Measurements from ENCODE around the gene SELENOS. TPM values are rescaled to one million over a fixed set of nuclear protein-coding genes. Genes with fewer than 3 reads are reported as not detected.
"Not testable (repeated sequence)": the region's sequence is repeated elsewhere in the genome, so short reads cannot be mapped to it uniquely, and the experiment has no call there.

Gene SELENOS
- total RNA-seq, 4 donors from 2014 or later: 47.3 to 75.4 (median 59.8) TPM

- Histone ChIP-seq H3K4me3 (peak overlapping the region; percentile 71 to 98 (median 92)), H3K4me1 (peaks cover 26 to 39% (median 38%) of the 10 kb centered on the region in 4 donors), H3K27me3 (no peaks in the 10 kb centered on the region), H3K9me3 (no peaks in the 10 kb centered on the region), H3K36me3 (peaks cover 0 to 4% (median 1%) of the 10 kb centered on the region in 4 donors), H3K27ac (replicated peaks in 1 of 4) (peak overlapping the region; percentile 92 to 98 (median 94))
- intact Hi-C loops (cut with DNase I): loop anchor here (5.0 kb wide), 1 partner anchor 347 kb away; no protein-coding TSS in a partner anchor
- WGBS: 2% methylated on average over 20 of the region's 20 CpGs
- no peak for DNase-seq (ENCODE audit: extremely low spot score)
- TF ChIP-seq POLR2AphosphoS5 (IDR thresholded peaks at IDR 0.05): no peak
- no peak for TF ChIP-seq POLR2A (IDR thresholded peaks at IDR 0.05; ENCODE audit: low read depth)
- no peak for TF ChIP-seq CTCF (IDR thresholded peaks at IDR 0.05)
- TF ChIP-seq EP300 (IDR thresholded peaks at IDR 0.05): no peak
These were observed 18.4 kb upstream of the SELENOS start for GRCh38 chr15:101295607-101296161.

GRCh38 chr15:101294731-101295606 lies 17.7 kb upstream of the SELENOS start, which contains the start of gene SNRPA1:
Gene SNRPA1, minus strand, starts transcription at chr15:101295248. Its CDS starts 70 bp downstream, at chr15:101295178.
- WGBS: under 1% methylated on average over 39 of the region's 87 CpGs
- Histone ChIP-seq H3K4me3 (peak within 1 kb of the TSS; percentile 71 to 98 (median 92)), H3K36me3 (peaks cover 0 to 11% (median 4%) of the 10 kb centered on the region in 4 donors)

GRCh38 chr15:101293122-101293521 lies 15.8 kb upstream of the SELENOS start:
- Histone ChIP-seq H3K9me3 (no peaks in the 10 kb centered on the region), H3K4me1 (peaks cover 26 to 47% (median 43%) of the 10 kb centered on the region in 4 donors), H3K27me3 (no peaks in the 10 kb centered on the region), H3K27ac (replicated peaks in 1 of 4) (peak overlapping the region in 3 of 4 donors; percentile 92 to 98 (median 94)), H3K4me3 (peak overlapping the region in 3 of 4 donors; percentile 91 to 98 (median 92)), H3K36me3 (peaks cover 0 to 27% (median 11%) of the 10 kb centered on the region in 4 donors)
- TF ChIP-seq EP300 (IDR thresholded peaks at IDR 0.05) (no peak), CTCF (IDR thresholded peaks at IDR 0.05) (no peak), POLR2A (IDR thresholded peaks at IDR 0.05; ENCODE audit: low read depth) (no peak), POLR2AphosphoS5 (IDR thresholded peaks at IDR 0.05) (no peak)
- DNase-seq (ENCODE audit: extremely low spot score): no peak
- intact Hi-C loops (cut with DNase I): no loop called here
- 80% methylated on average over 10 of the region's 10 CpGs for WGBS

More at GRCh38 chr15:101294731-101295606, 17.7 kb upstream of the SELENOS start, which contains the start of gene SNRPA1:
- DNase-seq (ENCODE audit: extremely low spot score): peak; percentile 99
- Histone ChIP-seq H3K4me1 (peaks cover 26 to 38% (median 34%) of the 10 kb centered on the region in 4 donors), H3K27me3 (no peaks in the 10 kb centered on the region), H3K27ac (replicated peaks in 1 of 4) (peak within 1 kb of the TSS; percentile 92 to 98 (median 94)), H3K9me3 (no peaks in the 10 kb centered on the region)
- TF ChIP-seq POLR2AphosphoS5 (IDR thresholded peaks at IDR 0.05) (peak; percentile 96 to 99), CTCF (IDR thresholded peaks at IDR 0.05) (no peak), EP300 (IDR thresholded peaks at IDR 0.05) (no peak), POLR2A (IDR thresholded peaks at IDR 0.05; ENCODE audit: low read depth) (peak; percentile 82)
- intact Hi-C loops (cut with DNase I): loop anchor here (5.0 kb wide), 1 partner anchor 347 kb away; no protein-coding TSS in a partner anchor

GRCh38 chr15:101288905-101289513 lies 11.7 kb upstream of the SELENOS start:
- TF ChIP-seq CTCF (IDR thresholded peaks at IDR 0.05): peak; percentile 40 to 63 (median 43)
- no peak for TF ChIP-seq POLR2A (IDR thresholded peaks at IDR 0.05; ENCODE audit: low read depth)
- no peak for TF ChIP-seq POLR2AphosphoS5 (IDR thresholded peaks at IDR 0.05)
- TF ChIP-seq EP300 (IDR thresholded peaks at IDR 0.05): no peak
- no peaks in the 10 kb centered on the region for H3K9me3 ChIP-seq
- H3K27ac ChIP-seq (replicated peaks in 1 of 4): no peak overlapping the region
- no peak for DNase-seq (ENCODE audit: extremely low spot score)
- 72% methylated on average over 8 of the region's 8 CpGs for WGBS
- H3K36me3 ChIP-seq: peaks cover 25 to 67% (median 46%) of the 10 kb centered on the region in 4 donors
- intact Hi-C loops (cut with DNase I): no loop called here
- no peaks in the 10 kb centered on the region for H3K27me3 ChIP-seq
- H3K4me1 ChIP-seq: peaks cover 19 to 40% (median 33%) of the 10 kb centered on the region in 4 donors
- no peak overlapping the region for H3K4me3 ChIP-seq

GRCh38 chr15:101287342-101287741 lies 10.1 kb upstream of the SELENOS start:
- H3K36me3 ChIP-seq: peaks cover 40 to 84% (median 62%) of the 10 kb centered on the region in 4 donors
- peaks cover 3 to 23% (median 16%) of the 10 kb centered on the region in 4 donors for H3K4me1 ChIP-seq
- intact Hi-C loops (cut with DNase I); DNase-seq (ENCODE audit: extremely low spot score); H3K27ac ChIP-seq (replicated peaks in 1 of 4); H3K4me3 ChIP-seq; H3K27me3 ChIP-seq; H3K9me3 ChIP-seq: not testable (repeated sequence)
- 97% methylated on average over 6 of the region's 6 CpGs for WGBS

All from esophagus muscularis mucosa (tissue), 4 donors.